Activated effector memory CD4-positive, alpha-beta T cell treated with anti-CD3 and anti-CD28 coated beads, Interleukin-2, amount 50 U/mL, for 16 hours (primary cell): ENCODE measurements around the gene SORCS1.

Experiments used
- DNase-seq: peaks from one replicate; pipeline ENCODE4 v3.0.0-alpha.2; 2020

The SORCS1 gene

GRCh38 chr10:106637873-106638272 lies 526.6 kb downstream of the SORCS1 start:
- DNase-seq: no peak

GRCh38 chr10:106636766-106637491 lies 527.6 kb downstream of the SORCS1 start:
- DNase-seq: no peak

- DNase-seq: no peak
These were observed 528.6 kb downstream of the SORCS1 start for GRCh38 chr10:106635947-106636346.

- no peak for DNase-seq
These were observed 533.3 kb downstream of the SORCS1 start for GRCh38 chr10:106631016-106631702.

- no peak for DNase-seq
These were observed 538.1 kb downstream of the SORCS1 start for GRCh38 chr10:106626371-106626770.

- DNase-seq: no peak
These were observed 538.8 kb downstream of the SORCS1 start for GRCh38 chr10:106625751-106626150.

- DNase-seq: no peak
These were observed 545.2 kb downstream of the SORCS1 start for GRCh38 chr10:106619346-106619745.

GRCh38 chr10:106618646-106619045 lies 545.9 kb downstream of the SORCS1 start:
- DNase-seq: no peak

GRCh38 chr10:106615081-106615480 lies 549.4 kb downstream of the SORCS1 start:
- DNase-seq: no peak

- no peak for DNase-seq
These were observed 550.2 kb downstream of the SORCS1 start for GRCh38 chr10:106614293-106614692.

GRCh38 chr10:106612381-106612780 lies 552.1 kb downstream of the SORCS1 start:
- no peak for DNase-seq

- no peak for DNase-seq
These were observed 554.8 kb downstream of the SORCS1 start for GRCh38 chr10:106609470-106610266.

GRCh38 chr10:106608066-106608465 lies 556.4 kb downstream of the SORCS1 start:
- no peak for DNase-seq

GRCh38 chr10:106595281-106595680 lies 569.2 kb downstream of the SORCS1 start:
- DNase-seq: no peak

GRCh38 chr10:106593876-106594275 lies 570.6 kb downstream of the SORCS1 start:
- no peak for DNase-seq

GRCh38 chr10:106592396-106592795 lies 572.1 kb downstream of the SORCS1 start:
- DNase-seq: no peak

GRCh38 chr10:106582291-106582690 lies 582.2 kb downstream of the SORCS1 start:
- DNase-seq: no peak

GRCh38 chr10:106577756-106578155 lies 586.8 kb downstream of the SORCS1 start:
- DNase-seq: no peak

- no peak for DNase-seq
These were observed 587.2 kb downstream of the SORCS1 start for GRCh38 chr10:106577266-106577665.

- DNase-seq: no peak
These were observed 588.0 kb downstream of the SORCS1 start for GRCh38 chr10:106576534-106576933.

- DNase-seq: no peak
These were observed 591.4 kb downstream of the SORCS1 start for GRCh38 chr10:106573106-106573505.

- DNase-seq: no peak
These were observed 593.1 kb downstream of the SORCS1 start for GRCh38 chr10:106571192-106571946.

GRCh38 chr10:106570268-106570667 lies 594.2 kb downstream of the SORCS1 start:
- DNase-seq: no peak
